HUES6 (cell line): Measurements from ENCODE around the gene ZSCAN10.
A peak's percentile ranks its signal among the peaks of the same experiment; 100 is the strongest.

Experiments
- H3K27ac ChIP-seq: 2 replicates; pipeline ENCODE4 v1.7.0; 2013; ENCODE audit warnings: low read depth, mild to moderate bottlenecking, low read length, inconsistent platforms
- H3K27me3 ChIP-seq: 2 replicates; pipeline ENCODE4 v1.6.1; 2013; ENCODE audit warnings: low read length; ENCODE audit not compliant: control insufficient read depth, insufficient read depth
- H3K36me3 ChIP-seq: 2 replicates; pipeline ENCODE4 v1.6.1; 2013; ENCODE audit warnings: low read length; ENCODE audit not compliant: control insufficient read depth, insufficient read depth
- H3K4me1 ChIP-seq: 2 replicates; pipeline ENCODE4 v1.6.1; 2013; ENCODE audit warnings: low read length; ENCODE audit not compliant: control insufficient read depth, insufficient read depth
- H3K4me3 ChIP-seq: 2 replicates; pipeline ENCODE4 v1.5.1; 2013; ENCODE audit warnings: low read depth, low read length
- H3K9ac ChIP-seq: one replicate; pipeline ENCODE4 v1.6.1; 2013; ENCODE audit warnings: mild to moderate bottlenecking, low read length
- H3K9me3 ChIP-seq: 2 replicates; pipeline ENCODE4 v1.6.1; 2013; ENCODE audit warnings: low read depth, low read length; ENCODE audit not compliant: control insufficient read depth, insufficient read depth

ZSCAN10 gene

GRCh38 chr16:3118846-3119245, 19.8 kb upstream of the ZSCAN10 start:
- no peak overlapping the region for H3K27ac ChIP-seq
- H3K27me3 ChIP-seq: no peaks in the 10 kb centered on the region

GRCh38 chr16:3118204-3118790, 19.2 kb upstream of the ZSCAN10 start:
- Histone ChIP-seq H3K36me3 (peaks cover 59% of the 10 kb centered on the region), H3K9ac (no peak overlapping the region), H3K4me1 (peaks cover 5% of the 10 kb centered on the region; the same call in 1 of the 2 replicates), H3K9me3 (no peaks in the 10 kb centered on the region), H3K4me3 (no peak overlapping the region), H3K27ac (peak overlapping the region; percentile 57; the same call in 1 of the 2 replicates), H3K27me3 (no peaks in the 10 kb centered on the region)

More at GRCh38 chr16:3118846-3119245, 19.8 kb upstream of the ZSCAN10 start:
- peaks cover 4% of the 10 kb centered on the region; the same call in 1 of the 2 replicates for H3K4me1 ChIP-seq
- no peak overlapping the region for H3K4me3 ChIP-seq
- no peaks in the 10 kb centered on the region for H3K9me3 ChIP-seq
- H3K9ac ChIP-seq: no peak overlapping the region
- H3K36me3 ChIP-seq: peaks cover 59% of the 10 kb centered on the region

- H3K9ac ChIP-seq: no peak overlapping the region
- H3K4me3 ChIP-seq: no peak overlapping the region
- H3K9me3 ChIP-seq: no peaks in the 10 kb centered on the region
- peaks cover 10% of the 10 kb centered on the region; the same call in 1 of the 2 replicates for H3K4me1 ChIP-seq
- peaks cover 55% of the 10 kb centered on the region for H3K36me3 ChIP-seq
- no peak overlapping the region for H3K27ac ChIP-seq
- no peaks in the 10 kb centered on the region for H3K27me3 ChIP-seq
Observed at GRCh38 chr16:3115561-3115960, 16.5 kb upstream of the ZSCAN10 start.

GRCh38 chr16:3115003-3115402, 15.9 kb upstream of the ZSCAN10 start:
- no peak overlapping the region for H3K27ac ChIP-seq
- no peak overlapping the region for H3K9ac ChIP-seq
- H3K36me3 ChIP-seq: peaks cover 50% of the 10 kb centered on the region
- H3K9me3 ChIP-seq: no peaks in the 10 kb centered on the region
- H3K27me3 ChIP-seq: no peaks in the 10 kb centered on the region
- H3K4me3 ChIP-seq: no peak overlapping the region
- peaks cover 10% of the 10 kb centered on the region; the same call in 1 of the 2 replicates for H3K4me1 ChIP-seq

GRCh38 chr16:3113765-3114479, 14.8 kb upstream of the ZSCAN10 start:
- Histone ChIP-seq H3K4me3 (peak overlapping the region; percentile 94), H3K4me1 (peaks cover 10% of the 10 kb centered on the region; the same call in 1 of the 2 replicates), H3K27me3 (no peaks in the 10 kb centered on the region), H3K9ac (no peak overlapping the region), H3K9me3 (no peaks in the 10 kb centered on the region), H3K27ac (no peak overlapping the region), H3K36me3 (peaks cover 39% of the 10 kb centered on the region)

- H3K27me3 ChIP-seq: no peaks in the 10 kb centered on the region
- no peaks in the 10 kb centered on the region for H3K9me3 ChIP-seq
- peaks cover 32% of the 10 kb centered on the region for H3K36me3 ChIP-seq
- H3K9ac ChIP-seq: peak overlapping the region; percentile 69
- peaks cover 10% of the 10 kb centered on the region; the same call in 1 of the 2 replicates for H3K4me1 ChIP-seq
- no peak overlapping the region for H3K27ac ChIP-seq
- H3K4me3 ChIP-seq: peak overlapping the region; percentile 94
Observed at GRCh38 chr16:3112881-3113574, 13.9 kb upstream of the ZSCAN10 start.

- H3K36me3 ChIP-seq: peaks cover 26% of the 10 kb centered on the region
- no peak within 1 kb of the TSS for H3K27ac ChIP-seq
- no peaks in the 10 kb centered on the region for H3K9me3 ChIP-seq
- peak within 1 kb of the TSS; percentile 69 for H3K9ac ChIP-seq
- H3K27me3 ChIP-seq: no peaks in the 10 kb centered on the region; the same call in 1 of the 2 replicates
- peaks cover 10% of the 10 kb centered on the region; the same call in 1 of the 2 replicates for H3K4me1 ChIP-seq
- H3K4me3 ChIP-seq: peak within 1 kb of the TSS; percentile 94
Observed at GRCh38 chr16:3112058-3112880, 13.2 kb upstream of the ZSCAN10 start, which contains the start of gene ZNF205. Gene ZNF205, plus strand, starts transcription at chr16:3112586. Its CDS starts 845 bp downstream, at chr16:3113431.

- no peaks in the 10 kb centered on the region for H3K9me3 ChIP-seq
- no peaks in the 10 kb centered on the region for H3K36me3 ChIP-seq
- H3K27me3 ChIP-seq: no peaks in the 10 kb centered on the region; the same call in 1 of the 2 replicates
- H3K9ac ChIP-seq: peak overlapping the region; percentile 78
- peak overlapping the region; percentile 94 for H3K27ac ChIP-seq
- H3K4me3 ChIP-seq: peak overlapping the region; percentile 89
- peaks cover 8% of the 10 kb centered on the region; the same call in 1 of the 2 replicates for H3K4me1 ChIP-seq
Observed at GRCh38 chr16:3106205-3106928, 7.3 kb upstream of the ZSCAN10 start.

GRCh38 chr16:3101841-3102470, 2.9 kb upstream of the ZSCAN10 start:
- Histone ChIP-seq H3K9ac (peak overlapping the region; percentile 63), H3K36me3 (no peaks in the 10 kb centered on the region), H3K4me1 (peaks cover 36% of the 10 kb centered on the region), H3K27ac (peak overlapping the region; percentile 78), H3K4me3 (peak overlapping the region; percentile 29), H3K27me3 (no peaks in the 10 kb centered on the region), H3K9me3 (no peaks in the 10 kb centered on the region)
